CD14-positive monocyte (primary cell): ENCODE results near the gene SUSD1. TPM values are rescaled to one million over a fixed set of nuclear protein-coding genes. Genes with fewer than 3 reads are reported as not detected.

Experiments
- DNase-seq, 3 donors: peaks; one replicate each; pipeline ENCODE4 v3.0.0-alpha.2; 2011 to 2022
- H2AFZ ChIP-seq: 2 replicates; pipeline ENCODE4 v1.6.0; 2012; ENCODE audit warnings: mild to moderate bottlenecking, low read depth, low read length, inconsistent platforms; ENCODE audit not compliant: insufficient read depth, poor library complexity, severe bottlenecking
- H3K27ac ChIP-seq, 2 donors: 1 replicate in 1 of 2; 2 replicates in 1 of 2; pipeline ENCODE4 v1.5.1; 2012 to 2013; ENCODE audit warnings: low read length in 2 of 2, control low read depth in 1 of 2, inconsistent platforms in 1 of 2, low read depth in 1 of 2, mild to moderate bottlenecking in 1 of 2
- H3K27me3 ChIP-seq, 2 donors: one replicate each; pipeline versions ENCODE4 v1.6.0 to v1.6.1; 2011 to 2013; ENCODE audit warnings: low read length in 2 of 2; ENCODE audit not compliant: control insufficient read depth in 2 of 2, insufficient read depth in 2 of 2
- H3K36me3 ChIP-seq, 2 donors: replicated peaks in 1 of 2; 1 replicate in 1 of 2; 2 replicates in 1 of 2; pipeline versions ENCODE4 v1.5.1 to v1.6.1; 2012 to 2013; ENCODE audit warnings: low read length in 2 of 2, control low read depth in 1 of 2, inconsistent platforms in 1 of 2, mild to moderate bottlenecking in 1 of 2; ENCODE audit not compliant: insufficient read depth in 2 of 2, control insufficient read depth in 1 of 2
- H3K4me1 ChIP-seq, 2 donors: 1 replicate in 1 of 2; 2 replicates in 1 of 2; pipeline versions ENCODE4 v1.5.1 to v1.6.1; 2012 to 2013; ENCODE audit warnings: low read length in 2 of 2, control low read depth in 1 of 2, inconsistent platforms in 1 of 2, mild to moderate bottlenecking in 1 of 2, moderate library complexity in 1 of 2; ENCODE audit not compliant: insufficient read depth in 2 of 2, control insufficient read depth in 1 of 2
- H3K4me2 ChIP-seq: replicated peaks from 2 replicates; pipeline ENCODE3; 2012; ENCODE audit warnings: low read length, moderate library complexity, mild to moderate bottlenecking; ENCODE audit not compliant: poor library complexity, severe bottlenecking; ENCODE audit errors: extremely low read depth
- H3K4me3 ChIP-seq, 3 experiments: fragments of 200-600 bp in 1 of 3; sonication (generic) in 1 of 3; replicated peaks in 1 of 3; 1 replicate in 2 of 3; 2 replicates in 1 of 3; pipeline ENCODE4 v1.5.1; 2011 to 2013; ENCODE audit warnings: low read length in 3 of 3, mild to moderate bottlenecking in 3 of 3, control low read depth in 2 of 3, low read depth in 2 of 3, inconsistent platforms in 1 of 3, moderate library complexity in 1 of 3
- H3K79me2 ChIP-seq: 2 replicates; pipeline ENCODE4 v1.6.0; 2012; ENCODE audit warnings: mild to moderate bottlenecking, control low read depth, inconsistent platforms, low read length, moderate library complexity; ENCODE audit not compliant: insufficient read depth
- H3K9ac ChIP-seq: 2 replicates; pipeline ENCODE4 v1.6.0; 2017; ENCODE audit warnings: low read length, mild to moderate bottlenecking; ENCODE audit not compliant: insufficient read depth, poor library complexity, severe bottlenecking
- H3K9me3 ChIP-seq, 2 donors: replicated peaks in 1 of 2; 1 replicate in 1 of 2; 2 replicates in 1 of 2; pipeline versions ENCODE4 v1.5.1 to v1.6.1; 2012 to 2013; ENCODE audit warnings: low read length in 2 of 2, control low read depth in 1 of 2; ENCODE audit not compliant: control insufficient read depth in 1 of 2, insufficient read depth in 1 of 2
- H4K20me1 ChIP-seq: 2 replicates; pipeline ENCODE4 v1.6.0; 2012; ENCODE audit warnings: mild to moderate bottlenecking, low read length, control low read depth, moderate library complexity; ENCODE audit not compliant: insufficient read depth
- H3K27ac Mint-ChIP-seq, 7 donors: one replicate each; pipeline ENCODE4 v1.8.0; 2020; ENCODE audit warnings: mild to moderate bottlenecking in 7 of 7, mixed read lengths in 7 of 7, moderate library complexity in 6 of 7, inconsistent platforms in 2 of 7
- H3K27me3 Mint-ChIP-seq, 3 donors: one replicate each; pipeline ENCODE4 v1.8.0; 2021 to 2022; ENCODE audit warnings: low read depth in 3 of 3, mild to moderate bottlenecking in 3 of 3, mixed read lengths in 3 of 3, moderate library complexity in 3 of 3, inconsistent platforms in 1 of 3
- H3K36me3 Mint-ChIP-seq, 2 donors: one replicate each; pipeline ENCODE4 v1.8.0; 2020; ENCODE audit warnings: mixed read lengths in 2 of 2, inconsistent platforms in 1 of 2, mild to moderate bottlenecking in 1 of 2
- H3K4me1 Mint-ChIP-seq: one replicate; pipeline ENCODE4 v1.8.0; 2020; ENCODE audit warnings: mild to moderate bottlenecking, mixed read lengths
- H3K4me3 Mint-ChIP-seq, 2 donors: one replicate each; pipeline ENCODE4 v1.8.0; 2020; ENCODE audit warnings: mild to moderate bottlenecking in 2 of 2, mixed read lengths in 2 of 2, moderate library complexity in 1 of 2
- H3K9me3 Mint-ChIP-seq, 7 donors: one replicate each; pipeline ENCODE4 v1.8.0; 2020 to 2022; ENCODE audit warnings: mixed read lengths in 7 of 7, mild to moderate bottlenecking in 6 of 7, moderate library complexity in 6 of 7, inconsistent platforms in 2 of 7
- CTCF ChIP-seq: fragments of 200-600 bp; IDR thresholded peaks from one replicate; pipeline ENCODE4 v1.8.0; 2022; ENCODE audit warnings: antibody characterized with exemption, mild to moderate bottlenecking
- WGBS: methylation state at CpG from one replicate; pipeline ENCODE4 v1.1.5; 2013; ENCODE audit warnings: missing lambda C conversion rate; ENCODE audit not compliant: insufficient coverage; 5-methylcytosine and 5-hydroxymethylcytosine counted together
- intact Hi-C, 2 donors: fragments of 100-400 bp; cut with micrococcal nuclease; formaldehyde crosslinking; loops; one replicate each; pipeline versions ENCODE4 v1.15.0 to v1.15.1; 2023
- polyA plus RNA-seq, 3 donors: library from polyadenylated mRNA; depleted of rRNA in 1 of 3; unstranded in 2 of 3; stranded (reverse) in 1 of 3; fragments of 300-500 nt in 2 of 3; fragments of >200 nt in 1 of 3; fragmentation: Illumina TruSeq in 2 of 3; gene quantifications; 1 replicate in 2 of 3; 2 replicates in 1 of 3; pipeline ENCODE4 v1.2.3, GENCODE V29; 2012 to 2021

Gene SUSD1
- polyA plus RNA-seq, 3 donors: 29.1 to 42.3 (median 30.9) TPM

DNA sequence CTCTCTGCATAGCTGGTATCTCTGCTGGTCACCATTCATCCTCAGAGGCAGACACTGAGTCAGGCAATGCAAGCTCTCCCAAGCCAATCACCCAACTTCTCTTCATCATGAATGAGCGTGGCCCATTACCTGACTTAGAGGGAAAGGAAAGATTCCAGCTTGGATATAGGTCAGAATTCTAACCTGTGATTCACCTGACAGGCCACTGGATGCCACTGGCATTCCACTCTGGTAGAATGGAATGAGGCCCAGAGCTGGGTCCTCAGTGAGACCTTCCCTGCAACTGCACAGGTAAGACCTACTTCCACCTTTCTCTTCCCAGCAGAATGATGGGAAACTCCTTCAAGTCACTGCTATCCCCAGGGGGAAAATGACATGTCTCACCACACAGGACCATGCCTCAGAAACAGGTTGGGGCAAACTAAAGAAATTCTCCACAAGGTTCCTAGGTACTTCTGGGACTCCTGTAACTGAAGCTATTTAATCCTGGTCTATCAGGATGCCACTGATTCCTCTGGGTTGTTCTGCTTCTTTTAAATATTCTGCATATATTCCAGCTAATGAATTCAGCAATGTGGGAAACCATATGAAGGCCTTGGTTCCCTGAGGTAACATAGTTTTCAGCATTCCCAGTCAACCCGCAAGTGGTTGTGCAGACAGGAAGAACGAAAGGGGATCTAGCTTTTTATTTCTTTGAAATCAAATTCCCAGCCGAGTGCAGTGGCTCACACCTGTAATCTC, 62.0 kb downstream of the SUSD1 start:
- Histone ChIP-seq H4K20me1 (peaks cover 5% of the 10 kb centered on the region), H3K4me2 (no peak overlapping the region), H3K4me1 (peaks cover 0 to 9% of the 10 kb centered on the region in 2 donors), H3K4me3 (no peak overlapping the region), H3K9me3 (no peaks in the 10 kb centered on the region), H3K27me3 (no peaks in the 10 kb centered on the region), H3K36me3 (peaks cover 72 to 89% of the 10 kb centered on the region in 2 donors), H3K9ac (no peak overlapping the region), H3K27ac (peak overlapping the region in 1 of 2 donors; percentile 36), H2AFZ (no peak overlapping the region), H3K79me2 (no peaks in the 10 kb centered on the region)
- H3K27me3 Mint-ChIP-seq: no peaks in the 10 kb centered on the region
- no peaks in the 10 kb centered on the region for H3K9me3 Mint-ChIP-seq
- H3K36me3 Mint-ChIP-seq: peaks cover 73 to 90% of the 10 kb centered on the region in 2 donors
- peak; percentile 12 for TF ChIP-seq CTCF
- DNase-seq: no peak
- H3K27ac Mint-ChIP-seq: peak overlapping the region in 1 of 7 donors; percentile 45
- intact Hi-C loops: no loop called here
- WGBS: 92% methylated on average over 3 of the region's 4 CpGs
- H3K4me1 Mint-ChIP-seq: peaks cover 8% of the 10 kb centered on the region
- no peak overlapping the region for H3K4me3 Mint-ChIP-seq

DNA sequence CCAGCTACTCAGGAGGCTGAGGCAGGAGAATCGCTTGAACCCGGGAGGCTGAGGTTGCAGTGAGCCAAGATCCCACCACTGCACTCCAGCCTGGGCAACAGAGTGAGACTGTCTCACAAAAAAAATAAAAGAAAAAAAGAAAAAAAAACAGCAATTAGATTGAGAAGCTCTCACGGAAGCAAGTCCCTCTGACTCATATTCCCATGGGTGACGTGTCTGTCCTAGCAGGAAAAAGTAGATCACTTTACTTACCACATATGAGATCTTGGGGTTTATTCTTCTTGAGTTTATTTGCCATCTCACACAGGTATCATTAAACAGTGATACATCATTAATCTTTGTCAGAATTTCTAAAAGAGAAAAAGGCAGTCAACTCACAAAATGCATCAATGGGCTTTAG, 62.6 kb downstream of the SUSD1 start:
- H3K9ac ChIP-seq: no peak overlapping the region
- no peaks in the 10 kb centered on the region for H3K9me3 Mint-ChIP-seq
- intact Hi-C loops: no loop called here
- peak overlapping the region in 1 of 7 donors; percentile 71 for H3K27ac Mint-ChIP-seq
- peaks cover 0 to 9% of the 10 kb centered on the region in 2 donors for H3K4me1 ChIP-seq
- no peaks in the 10 kb centered on the region for H3K27me3 Mint-ChIP-seq
- peaks cover 70 to 86% of the 10 kb centered on the region in 2 donors for H3K36me3 Mint-ChIP-seq
- peaks cover 13% of the 10 kb centered on the region for H3K4me1 Mint-ChIP-seq
- H3K36me3 ChIP-seq: peaks cover 66 to 83% of the 10 kb centered on the region in 2 donors
- H3K79me2 ChIP-seq: no peaks in the 10 kb centered on the region
- H3K4me3 Mint-ChIP-seq: no peak overlapping the region
- H3K27ac ChIP-seq: no peak overlapping the region
- no peak overlapping the region for H2AFZ ChIP-seq
- 65% methylated on average over 2 of the region's 4 CpGs for WGBS
- no peaks in the 10 kb centered on the region for H3K9me3 ChIP-seq
- H4K20me1 ChIP-seq: peaks cover 2% of the 10 kb centered on the region
- no peak for DNase-seq
- H3K4me2 ChIP-seq: no peak overlapping the region
- H3K4me3 ChIP-seq: no peak overlapping the region
- no peaks in the 10 kb centered on the region for H3K27me3 ChIP-seq
- TF ChIP-seq CTCF: no peak
